IMR-90 (cell line): ENCODE data around the gene ENDOV. TPM values are rescaled to one million over a fixed set of nuclear protein-coding genes. Genes with fewer than 3 reads are reported as not detected.

Source experiments
- ATAC-seq: fragments of 200-7000 bp; cut with Tn5 transposase; 2 replicates; pipeline ENCODE4 v1.9.1; 2020; ENCODE audit warnings: low read depth, mild to moderate bottlenecking, moderate library complexity
- BruUV-seq: library from RNA; stranded (reverse); fragments of 400-500 nt; replicated peaks from 2 replicates; lab custom pipeline; 2021; lab: Mats Ljungman, UMichigan
- CTCF ChIA-PET: fragments of 300-600 bp; formaldehyde crosslinking; extraction: SDS; loops from one replicate; lab custom pipeline; 2021; ENCODE audit warnings: antibody characterized with exemption; lab: Yijun Ruan, JAX
- POLR2A ChIA-PET: fragments of 300-600 bp; sonication (Branson Sonifier 250); formaldehyde crosslinking; loops from one replicate; lab custom pipeline; 2022; ENCODE audit warnings: antibody characterized with exemption; ENCODE audit not compliant: unreplicated experiment; lab: Charles Lee
- DNase-seq: peaks from one replicate; pipeline ENCODE4 v3.0.0; 2013
- H2AFZ ChIP-seq: replicated peaks from 2 replicates; pipeline ENCODE3; 2013; ENCODE audit warnings: low read length, mild to moderate bottlenecking; ENCODE audit not compliant: poor library complexity
- H2AK5ac ChIP-seq: 2 replicates; pipeline ENCODE4 v1.6.1; 2013; ENCODE audit warnings: low read depth, low read length, inconsistent platforms
- H2AK9ac ChIP-seq: replicated peaks from 2 replicates; pipeline ENCODE3; 2013; ENCODE audit warnings: mild to moderate bottlenecking, low read depth, low read length, moderate library complexity; ENCODE audit not compliant: poor library complexity
- H2BK120ac ChIP-seq: 2 replicates; pipeline ENCODE4 v1.6.1; 2013; ENCODE audit warnings: low read depth, low read length, inconsistent platforms
- H2BK15ac ChIP-seq: 3 replicates; pipeline ENCODE4 v1.6.1; 2013; ENCODE audit warnings: low read depth, low read length, inconsistent platforms
- H2BK20ac ChIP-seq: 2 replicates; pipeline ENCODE4 v1.6.1; 2013; ENCODE audit warnings: low read depth, mild to moderate bottlenecking, inconsistent platforms, low read length, moderate library complexity
- H2BK5ac ChIP-seq: 2 replicates; pipeline ENCODE4 v1.6.1; 2013; ENCODE audit warnings: mild to moderate bottlenecking, low read depth, low read length, inconsistent platforms; ENCODE audit not compliant: poor library complexity, severe bottlenecking
- H3K14ac ChIP-seq: replicated peaks from 2 replicates; pipeline ENCODE4 v1.6.1; 2013; ENCODE audit warnings: low read depth, low read length, inconsistent platforms
- H3K18ac ChIP-seq: 2 replicates; pipeline ENCODE4 v1.6.1; 2013; ENCODE audit warnings: low read depth, low read length, control low read depth
- H3K23ac ChIP-seq: 2 replicates; pipeline ENCODE4 v1.6.1; 2013; ENCODE audit warnings: low read depth, low read length, inconsistent platforms
- H3K27ac ChIP-seq: 2 replicates; pipeline ENCODE4 v1.5.1; 2013; ENCODE audit warnings: mild to moderate bottlenecking, control low read depth, low read length; ENCODE audit not compliant: insufficient read depth
- H3K27me3 ChIP-seq: 2 replicates; pipeline ENCODE4 v1.6.1; 2013; ENCODE audit warnings: low read length; ENCODE audit not compliant: control insufficient read depth, insufficient read depth
- H3K36me3 ChIP-seq: 2 replicates; pipeline ENCODE4 v1.6.1; 2013; ENCODE audit warnings: low read length, mixed read lengths; ENCODE audit not compliant: control insufficient read depth, insufficient read depth
- H3K4ac ChIP-seq: 2 replicates; pipeline ENCODE4 v1.6.1; 2013; ENCODE audit warnings: low read depth, low read length, inconsistent platforms
- H3K4me1 ChIP-seq: 2 replicates; pipeline ENCODE4 v1.6.1; 2013; ENCODE audit warnings: low read length, mixed read lengths; ENCODE audit not compliant: control insufficient read depth, insufficient read depth
- H3K4me2 ChIP-seq: 2 replicates; pipeline ENCODE4 v1.6.1; 2013; ENCODE audit warnings: low read depth, mild to moderate bottlenecking, control low read depth, low read length, moderate library complexity
- H3K4me3 ChIP-seq: 2 replicates; pipeline ENCODE4 v1.5.1; 2013; ENCODE audit warnings: low read depth, mild to moderate bottlenecking, control low read depth, low read length, moderate library complexity; ENCODE audit not compliant: insufficient read depth
- H3K56ac ChIP-seq: 2 replicates; pipeline ENCODE4 v1.6.1; 2013; ENCODE audit warnings: low read length, inconsistent platforms; ENCODE audit not compliant: insufficient read depth; ENCODE audit errors: extremely low read depth
- H3K79me1 ChIP-seq, 2 experiments: 2 replicates each; pipeline ENCODE4 v1.6.1; 2013; ENCODE audit warnings: low read length in 2 of 2, inconsistent platforms in 1 of 2, low read depth in 1 of 2
- H3K9ac ChIP-seq: 2 replicates; pipeline ENCODE4 v1.6.1; 2013; ENCODE audit warnings: low read depth, low read length, control low read depth
- H3K9me1 ChIP-seq: 2 replicates; pipeline ENCODE4 v1.6.1; 2013; ENCODE audit warnings: low read length, inconsistent platforms; ENCODE audit not compliant: insufficient read depth
- H3K9me3 ChIP-seq: 2 replicates; pipeline ENCODE4 v1.6.1; 2013; ENCODE audit warnings: low read length; ENCODE audit not compliant: control insufficient read depth, insufficient read depth
- H4K20me1 ChIP-seq: 2 replicates; pipeline ENCODE4 v1.6.1; 2013; ENCODE audit warnings: low read length, inconsistent platforms; ENCODE audit not compliant: insufficient read depth
- H4K5ac ChIP-seq: 2 replicates; pipeline ENCODE4 v1.6.1; 2013; ENCODE audit warnings: mild to moderate bottlenecking, low read depth, low read length, control low read depth
- H4K8ac ChIP-seq, 2 experiments: 2 replicates each; pipeline ENCODE4 v1.6.1; 2013; ENCODE audit warnings: low read depth in 2 of 2, low read length in 2 of 2, control low read depth in 1 of 2, inconsistent platforms in 1 of 2
- H4K91ac ChIP-seq: 2 replicates; pipeline ENCODE4 v1.6.1; 2013; ENCODE audit warnings: low read depth, low read length, inconsistent platforms; ENCODE audit not compliant: insufficient read depth
- FOS ChIP-seq: fragments of 150-350 bp; IDR thresholded peaks from 2 replicates; pipeline ENCODE4 v1.6.1; 2016; ENCODE audit warnings: low read depth, low read length
- MAZ ChIP-seq: IDR thresholded peaks from 2 replicates; pipeline ENCODE4 v1.6.1; 2012; ENCODE audit warnings: low read depth, mild to moderate bottlenecking, low read length, improper control_type of control experiment, moderate library complexity, borderline replicate concordance
- MXI1 ChIP-seq: IDR thresholded peaks from 2 replicates; pipeline ENCODE4 v1.6.1; 2012; ENCODE audit warnings: low read depth, mild to moderate bottlenecking, low read length, moderate library complexity, borderline replicate concordance
- NFE2L2 ChIP-seq: fragments of 150-350 bp; IDR thresholded peaks from 2 replicates; pipeline ENCODE4 v1.6.1; 2016; ENCODE audit warnings: low read depth, mild to moderate bottlenecking, low read length
- RCOR1 ChIP-seq: IDR thresholded peaks from 2 replicates; pipeline ENCODE4 v1.6.1; 2012; ENCODE audit warnings: mild to moderate bottlenecking, low read length, improper control_type of control experiment; ENCODE audit not compliant: insufficient replicate concordance
- SMC3 ChIP-seq: fragments of 150-350 bp; IDR thresholded peaks from 2 replicates; pipeline ENCODE4 v1.6.1; 2016; ENCODE audit warnings: low read depth, mild to moderate bottlenecking, antibody characterized with exemption, low read length, moderate library complexity
- WGBS, 2 experiments: methylation state at CpG; one replicate each; pipeline versions ENCODE4 v1.1.5 to v1.1.7; 2013; ENCODE audit warnings: missing lambda C conversion rate in 2 of 2; ENCODE audit not compliant: insufficient read length in 1 of 2; ENCODE audit errors: extremely low coverage in 2 of 2; 5-methylcytosine and 5-hydroxymethylcytosine counted together
- dilution Hi-C: fragments of 300-500 bp; cut with HindIII; formaldehyde crosslinking; loops from one replicate; pipeline ENCODE4 v1.14.3; 2018; ENCODE audit warnings: low sequenced_read_pairs; ENCODE audit not compliant: unreplicated experiment
- in situ Hi-C: fragments of 300-500 bp; cut with MboI; formaldehyde crosslinking; loops from 3 replicates; pipeline ENCODE4 v1.14.3; 2019; ENCODE audit warnings: low sequenced_read_pairs, inconsistent platforms, mixed read lengths
- intact Hi-C: fragments of 100-400 bp; cut with micrococcal nuclease; formaldehyde crosslinking; loops from 2 replicates; pipeline ENCODE4 v1.10.0; 2022
- polyA plus RNA-seq, 3 experiments: library from polyadenylated mRNA; depleted of rRNA; stranded (reverse); fragments of >200 nt; gene quantifications; 2 replicates each; pipeline ENCODE4 v1.2.3, GENCODE V29; 2012; ENCODE audit warnings: low replicate concordance in 1 of 3
- total RNA-seq: library from RNA; depleted of rRNA; stranded (reverse); fragments of >200 nt; gene quantifications from 2 replicates; pipeline ENCODE4 v1.2.3, GENCODE V29; 2012
- TF ChIP-seq, protein P1 (sequence below): conservative IDR thresholded peaks from 2 replicates; pipeline ENCODE4 v1.5.1; 2012; ENCODE audit warnings: mild to moderate bottlenecking, low read depth, low read length, improper control_type of control experiment
- TF ChIP-seq, protein P2 (sequence below): fragments of 150-350 bp; IDR thresholded peaks from 2 replicates; pipeline ENCODE4 v1.6.1; 2016; ENCODE audit warnings: low read depth, mild to moderate bottlenecking, low read length, moderate library complexity, borderline replicate concordance
- TF ChIP-seq, protein P3 (sequence below): fragments of 150-350 bp; IDR thresholded peaks from 2 replicates; pipeline ENCODE4 v1.6.1; 2017; ENCODE audit warnings: mild to moderate bottlenecking, antibody characterized with exemption, low read length, low read depth

Gene ENDOV
- total and polyA plus RNA-seq, 2 of the 4 experiments (the other 2 are of a cell fraction): 15.1 to 30.3 TPM

DNA sequence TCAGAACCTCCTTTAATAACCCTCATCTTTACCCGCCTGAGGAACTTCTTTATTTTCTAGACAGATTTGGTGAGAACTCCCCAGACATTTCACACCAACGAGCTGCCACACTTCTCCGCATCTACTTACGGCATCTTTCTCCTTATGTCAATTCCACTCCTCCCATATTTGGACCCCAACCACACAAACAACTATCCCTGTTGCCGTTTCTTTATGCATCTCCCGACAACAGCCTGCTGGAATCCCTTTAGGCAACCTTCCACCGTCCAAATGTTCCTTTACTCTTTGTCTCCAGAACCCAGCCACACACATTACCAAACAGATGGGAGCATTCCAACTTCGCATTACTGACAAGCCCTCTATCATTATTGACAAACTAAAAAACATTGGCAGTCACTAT is 8.8 kb upstream of the ENDOV start:
- Histone ChIP-seq H2AFZ (no peak overlapping the region), H3K27ac (no peak overlapping the region), H3K9ac (no peak overlapping the region), H3K18ac (no peak overlapping the region), H4K5ac (no peak overlapping the region), H3K4me3 (no peak overlapping the region), H2BK15ac (no peak overlapping the region), H3K4me2 (no peak overlapping the region), H2BK120ac (no peak overlapping the region), H4K20me1 (no peaks in the 10 kb centered on the region), H2AK5ac (no peak overlapping the region), H2AK9ac (no peak overlapping the region), H3K4ac (no peak overlapping the region), H3K9me1 (no peaks in the 10 kb centered on the region), H4K91ac (no peak overlapping the region), H3K56ac (no peak overlapping the region), H2BK5ac (no peak overlapping the region), H3K36me3 (no peaks in the 10 kb centered on the region), H3K14ac (no peak overlapping the region), H3K23ac (no peak overlapping the region), H2BK20ac (no peak overlapping the region), H3K27me3 (peaks cover 15% of the 10 kb centered on the region), H3K9me3 (no peaks in the 10 kb centered on the region), H3K4me1 (no peaks in the 10 kb centered on the region), H3K79me1 (no peaks in the 10 kb centered on the region), H4K8ac (no peak overlapping the region)
- BruUV-seq: no TSS peak
- ChIA-PET CTCF (no interaction called here), POLR2A (no interaction called here)
- dilution Hi-C loops: no loop called here
- ATAC-seq: no peak
- intact Hi-C loops: no loop called here
- in situ Hi-C loops: no loop called here
- TF ChIP-seq MAZ (no peak), MXI1 (no peak), NFE2L2 (no peak), FOS (no peak), RCOR1 (no peak), SMC3 (no peak)
- TF ChIP-seq, protein P1, sequence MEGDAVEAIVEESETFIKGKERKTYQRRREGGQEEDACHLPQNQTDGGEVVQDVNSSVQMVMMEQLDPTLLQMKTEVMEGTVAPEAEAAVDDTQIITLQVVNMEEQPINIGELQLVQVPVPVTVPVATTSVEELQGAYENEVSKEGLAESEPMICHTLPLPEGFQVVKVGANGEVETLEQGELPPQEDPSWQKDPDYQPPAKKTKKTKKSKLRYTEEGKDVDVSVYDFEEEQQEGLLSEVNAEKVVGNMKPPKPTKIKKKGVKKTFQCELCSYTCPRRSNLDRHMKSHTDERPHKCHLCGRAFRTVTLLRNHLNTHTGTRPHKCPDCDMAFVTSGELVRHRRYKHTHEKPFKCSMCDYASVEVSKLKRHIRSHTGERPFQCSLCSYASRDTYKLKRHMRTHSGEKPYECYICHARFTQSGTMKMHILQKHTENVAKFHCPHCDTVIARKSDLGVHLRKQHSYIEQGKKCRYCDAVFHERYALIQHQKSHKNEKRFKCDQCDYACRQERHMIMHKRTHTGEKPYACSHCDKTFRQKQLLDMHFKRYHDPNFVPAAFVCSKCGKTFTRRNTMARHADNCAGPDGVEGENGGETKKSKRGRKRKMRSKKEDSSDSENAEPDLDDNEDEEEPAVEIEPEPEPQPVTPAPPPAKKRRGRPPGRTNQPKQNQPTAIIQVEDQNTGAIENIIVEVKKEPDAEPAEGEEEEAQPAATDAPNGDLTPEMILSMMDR: no peak
- TF ChIP-seq, protein P2, sequence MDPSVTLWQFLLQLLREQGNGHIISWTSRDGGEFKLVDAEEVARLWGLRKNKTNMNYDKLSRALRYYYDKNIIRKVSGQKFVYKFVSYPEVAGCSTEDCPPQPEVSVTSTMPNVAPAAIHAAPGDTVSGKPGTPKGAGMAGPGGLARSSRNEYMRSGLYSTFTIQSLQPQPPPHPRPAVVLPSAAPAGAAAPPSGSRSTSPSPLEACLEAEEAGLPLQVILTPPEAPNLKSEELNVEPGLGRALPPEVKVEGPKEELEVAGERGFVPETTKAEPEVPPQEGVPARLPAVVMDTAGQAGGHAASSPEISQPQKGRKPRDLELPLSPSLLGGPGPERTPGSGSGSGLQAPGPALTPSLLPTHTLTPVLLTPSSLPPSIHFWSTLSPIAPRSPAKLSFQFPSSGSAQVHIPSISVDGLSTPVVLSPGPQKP: no peak
- TF ChIP-seq, protein P3, sequence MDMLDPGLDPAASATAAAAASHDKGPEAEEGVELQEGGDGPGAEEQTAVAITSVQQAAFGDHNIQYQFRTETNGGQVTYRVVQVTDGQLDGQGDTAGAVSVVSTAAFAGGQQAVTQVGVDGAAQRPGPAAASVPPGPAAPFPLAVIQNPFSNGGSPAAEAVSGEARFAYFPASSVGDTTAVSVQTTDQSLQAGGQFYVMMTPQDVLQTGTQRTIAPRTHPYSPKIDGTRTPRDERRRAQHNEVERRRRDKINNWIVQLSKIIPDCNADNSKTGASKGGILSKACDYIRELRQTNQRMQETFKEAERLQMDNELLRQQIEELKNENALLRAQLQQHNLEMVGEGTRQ: no peak
- DNase-seq: no peak
- 73% methylated on average over 7 of the region's 8 CpGs; no CpG with 5 or more reads in 1 of the 2 experiments for WGBS, 2 experiments
